Measurements from ENCODE around the gene NKIRAS2.

GRCh38 chr17:42031584-42031983 is 11.7 kb downstream of the NKIRAS2 start:
- TF ChIP-seq POLR2A (IDR thresholded peaks at IDR 0.05) (no peak), CTCF (IDR thresholded peaks at IDR 0.05) (no peak)

All from esophagus squamous epithelium (tissue), 4 donors.